GM19025 (cell line): ENCODE results near the gene AARSD1.
"Not testable (repeated sequence)": the region's sequence is repeated elsewhere in the genome, so short reads cannot be mapped to it uniquely, and the experiment has no call there.

ENCODE experiments used
- ATAC-seq: cut with Tn5 transposase; IDR thresholded peaks from one replicate; pipeline ENCODE4 v1.9.1; 2021; ENCODE audit warnings: mild to moderate bottlenecking, low read depth, moderate library complexity; ENCODE audit not compliant: unreplicated experiment

The AARSD1 gene

DNA sequence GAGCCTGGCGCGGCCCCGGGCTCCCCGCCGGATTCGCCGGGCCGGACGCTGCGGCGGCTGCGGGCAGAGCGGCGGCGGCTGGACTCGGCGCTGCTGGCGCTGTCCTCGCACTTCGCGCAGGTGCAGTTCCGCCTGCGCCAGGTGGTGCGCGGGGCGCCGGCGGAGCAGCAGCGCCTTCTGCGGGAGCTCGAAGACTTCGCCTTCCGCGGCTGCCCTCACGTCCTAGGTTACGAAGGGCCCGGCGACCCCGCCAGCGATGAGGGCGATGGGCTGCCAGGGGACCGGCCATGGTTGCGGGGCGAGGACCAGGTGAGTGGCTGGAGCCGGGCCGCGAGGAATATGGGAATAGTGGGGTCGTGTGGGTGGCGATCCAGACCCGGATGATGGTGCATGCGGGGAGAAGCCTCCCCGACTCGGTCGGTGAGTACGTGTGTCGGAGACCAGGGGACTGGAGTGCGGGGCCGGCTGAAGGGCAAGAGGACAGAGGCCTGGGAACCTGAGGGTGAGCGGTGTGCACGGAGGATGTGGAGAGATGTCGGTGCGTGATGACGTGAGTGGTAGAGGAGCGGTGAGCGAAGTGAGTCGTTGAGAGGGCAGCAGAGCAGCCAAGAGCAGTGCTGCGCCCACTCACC, 16.6 kb upstream of the AARSD1 start:
- ATAC-seq, result no peak

DNA sequence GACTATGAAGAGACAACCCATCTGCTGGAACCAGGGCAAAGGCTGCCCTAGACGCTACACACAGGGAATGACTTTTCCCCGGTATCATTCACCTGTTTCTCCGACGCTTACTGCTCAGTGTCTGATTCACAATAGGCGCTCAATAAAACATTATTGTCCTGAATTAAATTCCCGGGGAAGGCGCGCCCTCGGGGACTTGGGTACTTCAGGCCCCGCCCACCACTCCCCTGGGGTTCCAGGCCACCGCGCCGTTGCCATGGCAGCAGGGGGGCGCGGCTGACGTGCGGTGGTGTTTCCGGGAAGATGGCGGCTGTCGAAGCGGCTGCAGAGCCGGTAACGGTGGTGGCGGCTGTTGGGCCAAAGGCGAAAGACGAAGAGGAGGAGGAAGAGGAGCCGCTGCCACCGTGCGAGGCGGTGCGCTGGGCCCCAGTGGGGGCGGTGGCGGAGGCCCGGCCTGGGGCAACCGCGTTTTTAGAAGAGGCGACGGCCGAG, 16.1 kb upstream of the AARSD1 start, which contains the start of gene RUNDC1:
Gene RUNDC1, plus strand, starts transcription at position 292 of the 492 bp plus-strand sequence. Its CDS starts 12 bp downstream, at position 304.
- ATAC-seq, result no peak

DNA sequence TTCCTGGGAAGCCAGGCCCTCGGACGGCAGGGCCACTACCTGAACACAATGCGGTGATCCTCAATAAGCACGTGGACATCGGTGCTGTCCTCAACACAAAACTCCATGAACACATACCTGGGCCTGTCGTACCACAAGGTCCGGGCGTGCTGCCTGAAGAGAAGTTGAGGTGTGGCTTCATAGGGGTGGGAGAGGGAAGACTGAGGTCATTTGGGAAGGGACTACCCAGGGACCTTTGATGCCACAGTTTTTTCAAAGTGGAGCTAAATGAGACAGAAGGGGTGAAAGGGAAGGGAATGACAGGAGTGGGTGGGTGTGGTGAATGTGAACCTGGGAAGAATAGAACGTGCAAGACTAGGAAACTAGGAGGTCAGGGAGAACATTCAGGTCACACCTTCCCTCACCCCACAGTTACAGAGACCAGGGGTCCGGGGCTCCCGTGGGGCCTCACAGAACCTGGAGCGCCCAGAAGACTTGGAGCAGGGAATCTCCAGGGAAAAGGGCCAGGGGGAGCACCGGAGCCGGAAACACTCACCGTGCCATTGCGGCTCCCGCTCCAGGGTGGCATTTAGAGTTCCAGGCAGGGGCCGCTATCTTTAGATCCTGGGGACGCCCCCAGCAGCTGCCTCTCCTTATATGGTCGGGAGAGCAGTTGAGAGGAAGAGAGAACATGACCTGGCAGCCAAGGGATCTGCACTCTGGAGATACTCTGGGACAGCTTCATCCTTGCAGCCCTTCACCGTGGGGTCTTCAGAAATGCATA, 15.4 kb upstream of the AARSD1 start, which contains the start of gene PTGES3L:
Gene PTGES3L, minus strand, starts transcription at position 570 of the 763 bp plus-strand sequence. Its CDS starts 27 bp downstream, at position 543.
- ATAC-seq, result no peak

DNA sequence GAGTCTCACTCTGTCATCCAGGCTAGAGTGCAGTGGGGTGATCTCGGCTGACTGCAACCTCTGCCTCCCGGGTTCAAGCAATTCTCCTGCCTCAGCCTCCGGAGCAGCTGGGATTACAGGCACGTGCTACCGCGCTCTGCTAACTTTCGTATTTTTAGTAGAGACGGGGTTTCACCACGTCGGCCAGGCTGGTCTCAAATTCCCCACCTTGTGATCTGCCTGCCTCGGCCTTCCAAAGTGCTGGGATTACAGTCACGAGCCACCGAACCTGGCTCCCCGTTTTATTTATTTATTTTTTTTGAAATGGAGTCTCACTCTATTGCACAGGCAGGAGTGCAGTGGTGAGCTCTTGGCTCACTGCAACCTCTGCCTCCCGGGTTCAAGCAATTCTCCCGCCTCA, 11.4 kb upstream of the AARSD1 start:
- not testable (repeated sequence) for ATAC-seq

DNA sequence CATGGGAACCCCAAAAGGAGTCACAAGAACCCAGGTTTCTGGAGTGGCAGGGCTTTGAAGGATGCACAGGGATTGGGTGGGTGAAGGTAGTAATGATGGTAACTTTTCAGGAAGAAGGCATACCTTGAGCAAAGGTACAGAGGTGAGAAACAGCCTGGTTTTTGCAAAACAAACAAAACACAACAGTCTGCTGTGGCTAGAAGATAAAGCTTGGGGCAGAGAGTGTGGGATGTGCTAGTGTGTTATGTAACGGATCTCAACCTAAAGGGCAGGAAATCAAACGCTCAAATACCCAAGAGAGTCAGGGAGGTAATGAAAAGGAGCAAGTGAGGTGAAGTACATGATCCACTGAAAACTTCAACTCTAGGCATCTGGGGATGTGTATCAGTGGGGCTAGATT, 11.0 kb upstream of the AARSD1 start:
- ATAC-seq, result no peak

DNA sequence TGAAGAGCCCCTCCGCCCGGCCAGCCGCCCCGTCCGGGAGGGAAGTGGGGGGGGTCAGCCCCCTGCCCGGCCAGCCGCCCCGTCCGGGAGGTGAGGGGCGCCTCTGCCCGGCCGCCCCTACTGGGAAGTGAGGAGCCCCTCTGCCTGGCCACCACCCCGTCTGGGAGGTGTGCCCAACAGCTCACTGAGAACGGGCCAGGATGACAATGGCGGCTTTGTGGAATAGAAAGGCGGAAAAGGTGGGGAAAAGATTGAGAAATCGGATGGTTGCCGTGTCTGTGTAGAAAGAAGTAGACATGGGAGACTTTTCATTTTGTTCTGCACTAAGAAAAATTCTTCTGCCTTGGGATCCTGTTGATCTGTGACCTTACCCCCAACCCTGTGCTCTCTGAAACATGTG, 9.1 kb upstream of the AARSD1 start:
- not testable (repeated sequence) for ATAC-seq

DNA sequence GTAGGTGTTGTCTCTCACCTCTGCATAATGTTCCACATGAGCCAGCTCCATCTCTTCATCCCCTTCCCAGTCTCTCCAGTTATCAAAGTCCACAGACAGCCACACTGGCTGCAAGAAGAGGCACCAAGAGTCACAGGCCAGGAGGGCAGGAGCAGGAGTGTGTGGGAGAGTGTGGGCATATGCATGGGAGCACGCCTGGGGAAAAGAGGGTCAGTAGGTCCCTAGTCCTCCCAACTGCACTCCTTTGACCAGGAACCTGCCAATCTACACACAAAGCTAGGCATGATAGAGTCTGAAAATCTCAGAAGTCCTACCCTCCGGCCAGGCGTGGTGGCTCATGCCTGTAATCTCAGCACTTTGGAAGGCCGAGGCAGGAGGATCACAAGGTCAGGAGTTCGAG, 7.3 kb upstream of the AARSD1 start:
- ATAC-seq, result no peak

DNA sequence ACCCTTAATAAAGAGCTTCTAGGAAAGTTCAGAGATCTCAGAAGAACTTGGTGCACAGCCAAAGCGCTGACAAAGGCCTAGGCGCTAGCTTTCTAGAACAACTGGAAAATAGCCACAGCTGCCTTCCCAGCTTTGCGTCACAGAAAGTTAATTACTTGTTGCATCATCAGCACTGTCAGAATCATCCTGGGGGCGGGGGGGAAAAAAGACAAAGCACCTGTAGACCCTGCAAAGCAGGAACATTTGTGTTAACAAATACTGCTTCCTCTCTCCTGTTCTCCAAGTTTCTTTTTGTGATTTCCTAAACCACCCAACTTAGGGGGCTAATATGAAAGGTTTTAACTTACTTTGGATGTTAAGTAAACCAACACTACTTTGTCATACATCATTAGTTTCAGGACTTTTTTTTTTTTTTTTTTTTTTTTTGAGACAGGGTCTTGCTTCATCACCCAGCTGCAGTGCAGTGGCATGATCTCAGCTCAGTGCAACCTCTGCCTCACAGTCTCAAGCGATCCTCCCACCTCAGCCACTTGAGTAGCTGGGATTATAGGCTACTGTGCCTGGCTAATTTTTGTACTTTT, 4.8 kb upstream of the AARSD1 start:
- ATAC-seq, result no peak

DNA sequence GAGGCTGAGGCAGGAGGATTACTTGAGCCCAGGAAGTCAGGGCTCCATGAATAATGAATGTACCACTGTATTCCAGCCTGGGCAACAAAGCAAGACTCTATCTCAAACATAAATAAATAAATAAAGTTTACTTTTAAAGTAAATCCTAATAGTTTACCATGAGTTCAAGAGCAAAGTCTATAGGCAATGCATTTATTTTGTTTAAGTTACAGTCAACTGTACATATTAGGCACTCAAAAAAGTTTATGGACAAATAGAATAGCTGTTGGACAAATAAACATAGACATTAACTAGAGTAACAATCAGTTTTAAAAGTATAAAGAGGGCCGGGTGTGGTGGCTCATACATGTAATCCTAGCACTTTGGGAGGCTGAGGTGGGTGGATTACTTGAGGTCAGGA, 3.7 kb upstream of the AARSD1 start:
- no peak for ATAC-seq

DNA sequence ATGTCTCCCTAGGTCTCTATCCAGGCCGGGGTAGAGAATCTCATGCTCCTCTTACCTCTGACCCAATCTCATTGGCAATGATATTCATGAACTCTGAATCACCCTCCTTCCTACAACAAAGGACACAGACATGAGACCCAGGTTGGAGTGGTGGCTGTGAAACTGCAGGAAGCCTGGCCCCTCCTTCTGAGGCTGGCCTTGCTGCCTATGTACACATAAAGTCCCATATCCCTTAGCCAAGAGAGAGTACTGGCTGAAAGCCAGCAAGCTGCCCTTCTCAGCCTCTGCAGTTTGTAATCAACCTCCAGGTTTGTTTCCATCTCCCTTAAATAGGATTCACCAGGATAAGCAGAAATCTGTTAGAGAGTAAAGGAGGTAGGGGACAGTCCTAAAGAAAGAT, 10.6 kb downstream of the AARSD1 start:
- ATAC-seq, result no peak

DNA sequence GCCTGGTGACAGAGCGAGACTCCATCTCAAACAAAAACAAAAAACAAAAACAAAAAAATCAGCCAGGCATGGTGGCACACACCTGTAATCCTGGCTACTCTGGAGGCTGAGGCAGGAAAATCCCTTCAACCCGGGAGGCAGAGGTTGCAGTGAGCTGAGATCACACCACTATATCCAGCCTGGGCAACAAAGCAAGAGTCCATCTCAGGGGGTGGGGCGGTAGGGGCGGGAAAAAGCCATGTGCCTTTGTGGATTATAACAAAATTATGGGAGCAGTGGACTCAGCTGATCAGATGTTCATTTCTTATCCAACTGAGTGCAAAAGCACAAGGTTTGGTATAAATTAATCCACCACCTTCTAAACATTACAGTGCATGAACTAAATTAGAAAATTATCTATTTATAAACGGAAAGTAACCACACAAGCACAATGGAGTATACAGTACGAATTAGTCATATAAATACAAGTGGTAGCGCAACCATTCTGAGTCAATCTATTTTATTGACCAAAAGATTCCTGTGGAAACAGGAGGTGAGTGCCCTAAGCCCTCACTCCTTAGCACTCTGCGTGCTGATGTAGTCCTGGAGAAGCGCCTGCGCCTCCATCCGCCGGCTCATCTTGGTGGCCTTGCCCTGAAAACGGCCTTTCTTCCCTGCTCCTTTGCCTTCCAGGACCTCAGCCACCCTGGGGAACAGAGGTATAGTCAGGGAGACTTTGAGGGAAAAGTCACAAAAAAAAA, 14.0 kb downstream of the AARSD1 start:
- ATAC-seq, result no peak

DNA sequence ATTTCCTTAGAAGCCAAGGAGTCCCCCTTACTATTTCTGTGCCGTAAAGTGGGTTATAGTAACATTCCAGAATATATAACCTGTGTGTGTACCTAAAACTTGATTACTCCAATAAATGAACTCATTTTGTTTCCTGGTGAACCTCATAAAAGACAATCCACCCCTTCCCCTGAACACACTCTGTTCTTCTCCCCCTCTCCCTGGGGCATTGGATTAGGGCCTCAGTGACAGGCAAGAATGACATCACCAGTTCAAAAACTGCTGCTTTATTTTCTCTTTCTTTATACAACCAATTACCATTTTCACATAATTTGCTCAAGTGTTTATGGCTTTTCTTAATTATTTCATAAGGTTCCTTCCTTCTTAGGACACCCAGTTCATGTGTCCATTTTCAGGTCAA, 17.4 kb downstream of the AARSD1 start:
- ATAC-seq, result no peak

DNA sequence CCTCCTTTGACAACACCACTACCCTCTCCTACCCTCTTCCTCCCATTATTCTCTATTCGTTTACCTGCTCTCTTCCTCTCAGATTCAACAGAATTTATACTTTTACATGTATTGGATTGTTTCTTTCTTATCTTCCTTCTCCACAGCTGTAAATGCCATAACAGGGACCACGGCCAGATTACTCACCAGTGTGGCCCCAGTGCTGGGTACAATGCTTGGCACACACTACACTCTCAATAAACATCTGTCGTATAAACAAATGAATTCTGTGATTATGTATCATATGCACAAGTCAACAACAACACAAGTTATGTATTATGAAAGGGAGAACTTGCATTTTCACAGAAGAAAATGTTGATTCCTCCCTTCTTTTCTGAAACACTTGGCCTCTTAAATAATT, 20.0 kb downstream of the AARSD1 start:
- ATAC-seq, result no peak

DNA sequence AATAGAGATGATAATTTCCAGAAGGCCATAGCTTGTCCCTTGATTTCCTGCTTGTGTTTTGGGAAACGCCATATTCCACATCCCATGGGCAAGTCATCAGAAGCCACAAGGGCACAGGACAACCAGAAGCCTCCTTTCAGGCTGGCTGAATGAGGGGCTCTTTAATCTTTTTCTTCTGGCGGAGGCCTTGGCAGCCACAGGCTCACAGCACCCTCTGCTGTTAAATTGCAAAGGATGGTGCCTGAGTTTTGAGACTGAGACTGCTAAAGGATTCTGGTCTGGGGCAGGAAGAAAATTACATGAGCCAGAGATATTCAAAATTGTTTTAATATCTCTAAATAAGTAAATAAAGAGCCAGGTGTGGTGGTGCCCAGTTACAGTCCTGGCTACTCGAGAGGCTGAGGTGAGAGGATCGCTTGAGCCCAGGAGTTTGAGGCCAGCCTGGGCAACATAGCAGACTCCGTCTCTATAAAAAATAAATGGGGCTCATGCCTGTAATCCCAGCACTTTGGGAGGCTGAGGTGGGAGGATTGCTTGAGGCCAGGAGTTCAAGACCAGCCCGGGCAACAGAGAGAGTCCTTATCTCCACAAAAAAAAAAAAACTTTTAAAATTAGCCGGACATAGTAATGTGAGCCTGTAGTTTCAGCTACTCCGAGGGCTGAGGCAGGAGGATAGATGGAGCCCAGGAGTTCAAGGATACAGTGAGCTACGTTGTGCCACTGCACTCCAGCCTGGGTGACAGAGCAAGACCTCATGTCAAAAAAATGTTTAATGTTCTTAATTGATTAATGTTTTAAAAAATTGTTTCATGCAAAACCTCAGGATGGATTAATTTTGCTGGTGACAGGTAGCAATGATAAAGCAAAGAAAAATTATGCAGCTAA, 26.3 kb downstream of the AARSD1 start:
- ATAC-seq, result no peak

DNA sequence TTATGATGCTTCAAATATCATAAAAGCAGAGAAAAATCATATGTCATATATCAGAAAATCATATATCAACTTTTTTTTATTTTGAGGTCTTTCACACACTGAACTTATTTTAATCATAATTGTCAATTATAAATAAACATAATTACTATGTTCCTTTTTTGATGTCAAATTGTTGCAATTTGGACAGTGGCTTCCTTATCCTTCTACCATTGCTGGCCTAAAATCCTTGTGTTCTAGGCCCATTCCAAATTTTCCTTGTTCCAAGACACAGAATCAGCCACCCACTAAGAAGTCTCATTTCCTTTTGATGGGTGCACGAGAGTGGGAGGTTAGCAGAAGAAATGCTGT, 34.8 kb downstream of the AARSD1 start:
- ATAC-seq, result no peak

DNA sequence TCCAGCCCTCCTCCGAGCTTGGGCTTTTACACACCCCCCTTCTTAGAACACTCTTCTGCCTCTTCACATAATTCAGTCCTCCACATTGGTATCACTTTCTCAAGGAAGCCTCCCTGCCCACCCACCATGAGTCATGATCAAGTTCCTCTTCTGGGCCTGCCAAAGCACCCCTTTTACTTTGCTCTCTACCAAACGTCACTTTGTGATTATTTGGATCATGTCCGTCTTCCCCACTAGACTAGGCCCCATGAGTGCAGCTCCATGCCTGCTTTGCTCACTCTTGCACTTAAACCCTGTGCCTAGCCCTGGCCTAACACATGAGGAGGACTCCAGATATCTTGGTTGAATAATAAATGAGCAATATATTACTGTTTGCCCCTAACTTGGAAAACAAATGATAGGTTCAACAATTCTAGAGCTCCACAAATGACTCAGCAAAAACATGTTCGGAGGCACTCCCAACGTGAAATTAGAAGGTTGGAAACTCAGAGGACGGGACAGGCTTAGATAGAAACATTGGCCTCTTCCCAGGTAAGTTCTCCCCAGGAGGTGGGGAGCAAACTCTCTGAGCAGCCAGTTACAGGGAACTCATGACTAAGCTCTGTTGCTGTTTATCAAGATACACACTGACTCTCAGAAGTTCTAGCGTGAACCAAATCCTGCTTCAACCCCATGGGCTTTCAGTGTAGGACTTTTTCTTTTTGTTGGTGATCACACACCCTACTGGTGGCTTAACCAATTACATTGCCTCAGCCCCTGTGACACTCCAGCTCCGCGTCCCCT, 35.3 kb downstream of the AARSD1 start:
- ATAC-seq, result no peak

DNA sequence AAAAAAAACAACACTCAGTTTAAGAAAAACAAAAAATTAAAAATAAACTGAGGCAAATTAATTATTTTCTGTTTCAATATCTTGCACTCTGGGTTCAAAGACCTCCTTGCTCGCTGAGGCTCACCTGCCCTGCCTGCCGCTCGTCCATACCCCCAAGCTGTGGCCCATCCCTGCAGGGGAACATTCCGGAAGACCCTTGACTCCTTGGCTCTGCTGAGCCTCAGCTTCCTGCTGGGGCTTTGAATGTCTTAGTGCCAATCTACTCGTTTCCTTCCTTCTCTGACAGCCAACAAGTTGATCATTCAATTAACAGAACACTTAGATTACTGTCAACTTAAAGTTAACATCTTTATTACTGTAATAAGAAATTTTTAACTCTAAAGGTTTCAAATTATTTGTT, 39.4 kb downstream of the AARSD1 start:
- no peak for ATAC-seq

DNA sequence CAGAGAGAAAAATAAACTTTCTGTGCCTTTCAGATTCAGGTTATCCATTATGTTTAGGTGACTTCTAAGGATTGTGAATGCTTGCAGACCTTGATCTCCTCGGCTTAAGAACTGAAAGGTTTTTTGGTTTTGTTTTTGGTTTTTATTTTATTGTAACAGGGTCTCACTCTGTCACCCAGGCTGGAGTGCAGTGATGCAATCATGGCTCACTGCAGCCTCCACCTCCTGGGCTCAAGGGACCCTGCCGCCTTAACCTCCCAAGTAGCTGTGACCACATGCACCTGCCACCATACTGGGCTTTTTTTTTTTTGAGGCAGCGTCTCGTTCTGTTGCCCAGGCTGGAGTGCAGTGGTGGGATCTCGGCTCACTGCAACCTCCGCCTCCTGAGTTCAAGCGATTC, 40.8 kb downstream of the AARSD1 start:
- not testable (repeated sequence) for ATAC-seq

DNA sequence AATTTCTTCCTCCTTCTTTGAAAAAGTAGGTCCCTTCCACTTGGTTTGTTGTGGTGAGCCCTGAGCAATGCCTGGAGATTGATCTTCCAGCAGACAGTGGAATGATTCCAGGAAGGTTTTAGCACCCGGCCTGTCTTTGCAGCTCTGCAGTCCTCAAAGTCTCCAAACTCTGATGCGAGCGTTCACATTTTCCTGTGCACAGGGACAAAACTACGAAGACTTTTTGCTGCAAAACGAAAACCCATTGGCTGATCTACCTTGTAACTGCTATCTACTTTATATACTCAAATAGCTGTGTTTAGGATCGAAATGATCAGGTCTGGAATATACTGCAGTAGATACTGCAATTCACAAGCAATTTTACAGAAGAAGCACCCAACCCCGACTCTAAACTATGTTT, 42.0 kb downstream of the AARSD1 start:
- ATAC-seq, result no peak
